HEK293 (cell line): ENCODE data around the gene EIF4E1B.
A peak's percentile ranks its signal among the peaks of the same experiment; 100 is the strongest.

ENCODE experiments used
- CTCF ChIA-PET: fragments of 350-600 bp; formaldehyde crosslinking; extraction: SDS; loops from one replicate; lab custom pipeline; 2021; ENCODE audit warnings: antibody characterized with exemption; lab: Yijun Ruan, JAX
- POLR2A ChIA-PET: fragments of 300-600 bp; formaldehyde crosslinking; extraction: SDS; loops from one replicate; lab custom pipeline; 2020; ENCODE audit warnings: antibody characterized with exemption, inconsistent platforms; lab: Yijun Ruan, JAX
- H3K27ac ChIP-seq: fragments of 200-500 bp; sonication (Bioruptor generic); 2 replicates; pipeline ENCODE4 v1.5.1; 2014; ENCODE audit warnings: low read depth, low read length, control low read depth, inconsistent platforms; ENCODE audit errors: extremely low read depth
- H3K36me3 ChIP-seq, 2 experiments: fragments of 200-500 bp in 1 of 2; sonication (Bioruptor generic) in 1 of 2; 1 replicate in 1 of 2; 2 replicates in 1 of 2; pipeline ENCODE4 v1.5.1; 2014 to 2017; ENCODE audit warnings: inconsistent platforms in 2 of 2, low read length in 2 of 2; ENCODE audit not compliant: control insufficient read depth in 2 of 2, insufficient read depth in 1 of 2
- H3K4me1 ChIP-seq: fragments of 200-500 bp; sonication (Bioruptor generic); 2 replicates; pipeline ENCODE4 v1.5.1; 2014; ENCODE audit warnings: mild to moderate bottlenecking, low read length, inconsistent platforms; ENCODE audit not compliant: control insufficient read depth, insufficient read depth
- H3K4me3 ChIP-seq: 2 replicates; pipeline ENCODE4 v1.5.1; 2011; ENCODE audit warnings: low read depth, mild to moderate bottlenecking, control low read depth, low read length, moderate library complexity
- H3K9me3 ChIP-seq: fragments of 200-500 bp; sonication (Bioruptor generic); 2 replicates; pipeline ENCODE4 v1.5.1; 2014; ENCODE audit warnings: low read depth, low read length, inconsistent platforms; ENCODE audit not compliant: control insufficient read depth, insufficient read depth
- HOXD13 ChIP-seq: sonication (generic); formaldehyde crosslinking; IDR thresholded peaks from 2 replicates; pipeline ENCODE4 v1.8.0; 2022; ENCODE audit warnings: missing genetic modification reagents, borderline replicate concordance
- INSM2 ChIP-seq: fragments of 450-650 bp; formaldehyde crosslinking; IDR thresholded peaks from 2 replicates; pipeline ENCODE4 v1.5.1; 2016; ENCODE audit warnings: missing biosample characterization, missing genetic modification characterization
- MEIS1 ChIP-seq: sonication (generic); formaldehyde crosslinking; IDR thresholded peaks from 2 replicates; pipeline ENCODE4 v1.8.1; 2022; ENCODE audit warnings: missing genetic modification reagents, mild to moderate bottlenecking, borderline replicate concordance
- MYNN ChIP-seq: fragments of 450-650 bp; formaldehyde crosslinking; IDR thresholded peaks from 2 replicates; pipeline ENCODE4 v1.5.1; 2016; ENCODE audit warnings: missing biosample characterization, missing genetic modification characterization, borderline replicate concordance
- PRDM4 ChIP-seq: fragments of 450-650 bp; formaldehyde crosslinking; IDR thresholded peaks from 2 replicates; pipeline ENCODE4 v1.5.1; 2017; ENCODE audit warnings: missing biosample characterization, missing genetic modification characterization
- ZBTB1 ChIP-seq: fragments of 450-650 bp; formaldehyde crosslinking; IDR thresholded peaks from 2 replicates; pipeline ENCODE4 v1.5.1; 2016; ENCODE audit warnings: missing biosample characterization, missing genetic modification characterization
- ZBTB21 ChIP-seq: fragments of 450-650 bp; formaldehyde crosslinking; IDR thresholded peaks from 2 replicates; pipeline ENCODE4 v1.5.1; 2017; ENCODE audit warnings: missing biosample characterization, missing genetic modification characterization
- ZBTB6 ChIP-seq: fragments of 450-650 bp; formaldehyde crosslinking; IDR thresholded peaks from 2 replicates; pipeline ENCODE4 v1.5.1; 2017; ENCODE audit warnings: missing biosample characterization, missing genetic modification characterization
- ZEB2 ChIP-seq: fragments of 450-650 bp; formaldehyde crosslinking; IDR thresholded peaks from 2 replicates; pipeline ENCODE4 v1.5.1; 2016; ENCODE audit warnings: missing biosample characterization, missing genetic modification characterization
- ZFP69B ChIP-seq: fragments of 450-650 bp; formaldehyde crosslinking; IDR thresholded peaks from 2 replicates; pipeline ENCODE4 v1.5.1; 2016; ENCODE audit warnings: missing biosample characterization, missing genetic modification characterization
- ZIC2 ChIP-seq: fragments of 450-650 bp; formaldehyde crosslinking; IDR thresholded peaks from 2 replicates; pipeline ENCODE4 v1.5.1; 2016; ENCODE audit warnings: missing biosample characterization, missing genetic modification characterization
- ZNF140 ChIP-seq: fragments of 450-650 bp; formaldehyde crosslinking; IDR thresholded peaks from 2 replicates; pipeline ENCODE4 v1.5.1; 2016; ENCODE audit warnings: missing biosample characterization, missing genetic modification characterization
- ZNF174 ChIP-seq: fragments of 450-650 bp; formaldehyde crosslinking; IDR thresholded peaks from 2 replicates; pipeline ENCODE4 v1.5.0; 2017; ENCODE audit warnings: missing biosample characterization, mild to moderate bottlenecking, missing genetic modification characterization
- ZNF266 ChIP-seq: fragments of 450-650 bp; formaldehyde crosslinking; IDR thresholded peaks from 2 replicates; pipeline ENCODE4 v1.5.1; 2016; ENCODE audit warnings: missing biosample characterization, missing genetic modification characterization, low read depth
- ZNF354C ChIP-seq: fragments of 450-650 bp; formaldehyde crosslinking; IDR thresholded peaks from 2 replicates; pipeline ENCODE4 v1.5.1; 2016; ENCODE audit warnings: missing biosample characterization, missing genetic modification characterization, low read depth, borderline replicate concordance
- ZNF391 ChIP-seq: fragments of 450-650 bp; formaldehyde crosslinking; IDR thresholded peaks from 2 replicates; pipeline ENCODE4 v1.5.1; 2016; ENCODE audit warnings: low read depth, missing biosample characterization, missing genetic modification characterization, borderline replicate concordance
- ZNF423 ChIP-seq: fragments of 450-650 bp; formaldehyde crosslinking; IDR thresholded peaks from 2 replicates; pipeline ENCODE4 v1.5.1; 2016; ENCODE audit warnings: missing biosample characterization, missing genetic modification characterization
- ZNF433 ChIP-seq: fragments of 450-650 bp; formaldehyde crosslinking; IDR thresholded peaks from 2 replicates; pipeline ENCODE4 v1.5.1; 2016; ENCODE audit warnings: missing biosample characterization, missing genetic modification characterization, low read depth
- ZNF521 ChIP-seq: fragments of 450-650 bp; formaldehyde crosslinking; IDR thresholded peaks from 2 replicates; pipeline ENCODE4 v1.5.1; 2017; ENCODE audit warnings: missing biosample characterization, mild to moderate bottlenecking, missing genetic modification characterization
- ZNF544 ChIP-seq: fragments of 450-650 bp; formaldehyde crosslinking; IDR thresholded peaks from 2 replicates; pipeline ENCODE4 v1.5.0; 2017; ENCODE audit warnings: missing biosample characterization, missing genetic modification characterization
- ZNF549 ChIP-seq: fragments of 450-650 bp; IDR thresholded peaks from 2 replicates; pipeline ENCODE4 v1.5.1; 2018; ENCODE audit warnings: missing biosample characterization, missing genetic modification characterization, mild to moderate bottlenecking, inconsistent platforms, moderate library complexity
- ZNF558 ChIP-seq: fragments of 450-650 bp; formaldehyde crosslinking; IDR thresholded peaks from 2 replicates; pipeline ENCODE4 v1.5.1; 2016; ENCODE audit warnings: missing biosample characterization, missing genetic modification characterization
- ZNF596 ChIP-seq: fragments of 450-650 bp; IDR thresholded peaks from 2 replicates; pipeline ENCODE4 v1.5.0; 2018; ENCODE audit warnings: missing biosample characterization, mild to moderate bottlenecking, missing genetic modification characterization, moderate library complexity
- ZNF658 ChIP-seq: fragments of 450-650 bp; formaldehyde crosslinking; IDR thresholded peaks from 2 replicates; pipeline ENCODE4; 2016; ENCODE audit warnings: missing biosample characterization, missing genetic modification characterization
- ZNF677 ChIP-seq: fragments of 450-650 bp; IDR thresholded peaks from 2 replicates; pipeline ENCODE4 v1.5.0; 2018; ENCODE audit warnings: missing biosample characterization, mild to moderate bottlenecking, missing genetic modification characterization, moderate library complexity
- ZNF704 ChIP-seq: fragments of 450-650 bp; formaldehyde crosslinking; IDR thresholded peaks from 2 replicates; pipeline ENCODE4 v1.5.1; 2016; ENCODE audit warnings: missing biosample characterization, missing genetic modification characterization
- ZNF76 ChIP-seq: fragments of 450-650 bp; formaldehyde crosslinking; IDR thresholded peaks from 2 replicates; pipeline ENCODE4; 2016; ENCODE audit warnings: low read depth, missing biosample characterization, missing genetic modification characterization, borderline replicate concordance
- ZSCAN18 ChIP-seq: fragments of 450-650 bp; formaldehyde crosslinking; IDR thresholded peaks from 2 replicates; pipeline ENCODE4 v1.5.1; 2016; ENCODE audit warnings: missing biosample characterization, missing genetic modification characterization

The EIF4E1B gene

GRCh38 chr5:176591667-176592066 is 38.8 kb upstream of the EIF4E1B start (continued):
- TF ChIP-seq ZNF423: peak; percentile 33; the same call in 1 of the 2 replicates

- ChIA-PET POLR2A (no interaction called here), CTCF (no interaction called here)
- Histone ChIP-seq H3K4me3 (no peak overlapping the region), H3K27ac (no peak overlapping the region), H3K9me3 (no peaks in the 10 kb centered on the region), H3K4me1 (no peaks in the 10 kb centered on the region), H3K36me3 (no peaks in the 10 kb centered on the region)
- TF ChIP-seq ZNF677 (peak; percentile 93), HOXD13 (CRISPR knock-in tag) (no peak), ZNF544 (tag by site-specific recombination) (no peak), ZNF658 (0 out of 2 replicates have a peak, but pooled peaks have one; percentile 38), ZNF76 (tag by site-specific recombination) (no peak), INSM2 (no peak), MEIS1 (CRISPR knock-in tag) (no peak), MYNN (no peak), ZNF558 (tag by site-specific recombination) (no peak), ZBTB6 (tag by site-specific recombination) (no peak), ZNF354C (tag by site-specific recombination) (no peak), ZSCAN18 (tag by site-specific recombination) (no peak)
Measured at GRCh38 chr5:176592573-176592972, 37.9 kb upstream of the EIF4E1B start.

- CTCF ChIA-PET: no interaction called here
- no peaks in the 10 kb centered on the region for H3K9me3 ChIP-seq
- POLR2A ChIA-PET: no interaction called here
- no peak overlapping the region for H3K27ac ChIP-seq
- H3K36me3 ChIP-seq: no peaks in the 10 kb centered on the region
- H3K4me1 ChIP-seq: no peaks in the 10 kb centered on the region
- H3K4me3 ChIP-seq: no peak overlapping the region
- TF ChIP-seq ZIC2 (tag by site-specific recombination): no peak
- TF ChIP-seq ZNF521 (tag by site-specific recombination): no peak
- TF ChIP-seq PRDM4 (tag by site-specific recombination): no peak
- TF ChIP-seq ZNF596 (tag by site-specific recombination): no peak
- no peak for TF ChIP-seq ZFP69B
- no peak for TF ChIP-seq ZNF266
- no peak for TF ChIP-seq ZNF433
- TF ChIP-seq ZNF140 (tag by site-specific recombination): no peak
- no peak for TF ChIP-seq ZNF174 (tag by site-specific recombination)
- TF ChIP-seq ZBTB1 (tag by site-specific recombination): no peak
- TF ChIP-seq ZNF704 (tag by site-specific recombination): no peak
- TF ChIP-seq ZBTB21 (tag by site-specific recombination): no peak
- no peak for TF ChIP-seq ZNF391 (tag by site-specific recombination)
- TF ChIP-seq ZEB2 (tag by site-specific recombination): no peak
- TF ChIP-seq ZNF549 (tag by site-specific recombination): no peak
Measured at GRCh38 chr5:176593273-176593869, 37.1 kb upstream of the EIF4E1B start.
